Measurements from ENCODE around the gene XPR1.

- no peak; the same call in 1 of the 2 replicates for TF ChIP-seq MAX (IDR thresholded peaks at IDR 0.05)
- TF ChIP-seq CEBPB (IDR thresholded peaks at IDR 0.05; ENCODE audit: low read depth), result no peak
- TF ChIP-seq, protein P1, sequence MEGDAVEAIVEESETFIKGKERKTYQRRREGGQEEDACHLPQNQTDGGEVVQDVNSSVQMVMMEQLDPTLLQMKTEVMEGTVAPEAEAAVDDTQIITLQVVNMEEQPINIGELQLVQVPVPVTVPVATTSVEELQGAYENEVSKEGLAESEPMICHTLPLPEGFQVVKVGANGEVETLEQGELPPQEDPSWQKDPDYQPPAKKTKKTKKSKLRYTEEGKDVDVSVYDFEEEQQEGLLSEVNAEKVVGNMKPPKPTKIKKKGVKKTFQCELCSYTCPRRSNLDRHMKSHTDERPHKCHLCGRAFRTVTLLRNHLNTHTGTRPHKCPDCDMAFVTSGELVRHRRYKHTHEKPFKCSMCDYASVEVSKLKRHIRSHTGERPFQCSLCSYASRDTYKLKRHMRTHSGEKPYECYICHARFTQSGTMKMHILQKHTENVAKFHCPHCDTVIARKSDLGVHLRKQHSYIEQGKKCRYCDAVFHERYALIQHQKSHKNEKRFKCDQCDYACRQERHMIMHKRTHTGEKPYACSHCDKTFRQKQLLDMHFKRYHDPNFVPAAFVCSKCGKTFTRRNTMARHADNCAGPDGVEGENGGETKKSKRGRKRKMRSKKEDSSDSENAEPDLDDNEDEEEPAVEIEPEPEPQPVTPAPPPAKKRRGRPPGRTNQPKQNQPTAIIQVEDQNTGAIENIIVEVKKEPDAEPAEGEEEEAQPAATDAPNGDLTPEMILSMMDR (IDR thresholded peaks at IDR 0.05 in 2 of 3, conservative IDR thresholded peaks at IDR 0.05 in 1 of 3; ENCODE audit: borderline replicate concordance in 1 of 3, insufficient read depth in 1 of 3, low read depth in 2 of 3, low read length in 2 of 3), result peak in 2 of 3 experiments; percentile 18 to 20; a peak in 1 of 6 replicates
- TF ChIP-seq POLR2A (IDR thresholded peaks at IDR 0.05; ENCODE audit: borderline replicate concordance, extremely low read depth, insufficient read depth, insufficient read length), result no peak
- no peak for TF ChIP-seq ATF3 (IDR thresholded peaks at IDR 0.05)
- TF ChIP-seq POLR2AphosphoS5 (IDR thresholded peaks at IDR 0.05; ENCODE audit: low read depth, low read length), result no peak; the same call in 1 of the 2 replicates
- TF ChIP-seq EZH2 (IDR thresholded peaks at IDR 0.05), result no peak
- peak; percentile 51 for TF ChIP-seq SIN3A (IDR thresholded peaks at IDR 0.05; ENCODE audit: low read depth)
These were observed 669 bp downstream of the XPR1 start for GRCh38 chr1:180632326-180633056.

Measured in HCT116 (cell line).